ENCODE results near the gene GGCX. TPM values are rescaled to one million over a fixed set of nuclear protein-coding genes. Genes with fewer than 3 reads are reported as not detected.

GGCX gene
- total and polyA plus RNA-seq, 2 of the 13 experiments (the other 11 are each of a cell fraction or from before 2014, with no cell fraction given) = 72.5 to 103 TPM

DNA sequence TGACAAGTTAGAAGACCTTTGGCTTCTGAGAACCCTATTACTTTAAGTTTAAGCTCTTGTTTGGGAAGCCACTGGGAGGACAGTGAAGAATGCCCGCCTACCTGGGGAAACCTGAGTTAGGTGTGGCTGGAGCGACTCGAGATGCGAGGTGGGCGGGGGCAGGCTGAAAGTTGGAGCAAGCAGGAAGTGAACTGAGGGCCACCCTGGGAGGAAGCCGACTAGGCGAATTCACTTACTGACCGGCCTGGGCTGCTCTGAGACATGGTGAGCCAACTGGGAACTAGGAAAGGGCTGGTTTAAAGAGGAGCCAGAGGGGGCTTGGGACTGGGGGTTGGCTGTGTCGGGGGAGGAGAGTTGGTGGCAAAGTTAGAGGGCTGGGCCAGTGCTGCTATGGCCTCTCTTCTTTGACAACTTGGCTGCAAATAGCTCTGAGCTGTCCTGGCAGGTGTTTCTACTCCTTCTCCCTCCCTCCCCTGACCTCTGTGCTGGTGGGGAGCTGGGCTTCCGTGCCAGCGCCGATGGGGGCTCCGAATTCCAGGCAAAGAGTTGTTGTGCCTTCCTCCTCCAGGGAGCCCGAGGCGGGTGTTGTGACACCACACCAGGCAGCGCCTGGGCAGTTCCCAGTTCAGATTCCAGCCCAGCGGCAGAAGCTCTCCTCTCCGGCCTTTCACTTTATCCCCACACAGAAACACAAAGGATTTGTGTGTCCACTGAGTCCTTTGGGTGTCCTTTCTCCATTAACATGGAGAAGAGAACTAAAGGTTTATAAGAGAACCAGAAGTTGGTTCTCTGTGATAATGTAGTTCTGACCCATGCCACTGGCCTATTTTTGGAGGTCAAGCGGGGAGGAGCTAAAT lies 16.3 kb upstream of the GGCX start, which contains the start of gene VAMP8 (continued):
- no peak for TF ChIP-seq FOXM1 (CRISPR knock-in tag; IDR thresholded peaks at IDR 0.05)
- TF ChIP-seq, protein P1, sequence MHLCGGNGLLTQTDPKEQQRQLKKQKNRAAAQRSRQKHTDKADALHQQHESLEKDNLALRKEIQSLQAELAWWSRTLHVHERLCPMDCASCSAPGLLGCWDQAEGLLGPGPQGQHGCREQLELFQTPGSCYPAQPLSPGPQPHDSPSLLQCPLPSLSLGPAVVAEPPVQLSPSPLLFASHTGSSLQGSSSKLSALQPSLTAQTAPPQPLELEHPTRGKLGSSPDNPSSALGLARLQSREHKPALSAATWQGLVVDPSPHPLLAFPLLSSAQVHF (CRISPR knock-in tag; IDR thresholded peaks at IDR 0.05) = no peak
- no peak for TF ChIP-seq MXI1 (IDR thresholded peaks at IDR 0.05; ENCODE audit: borderline replicate concordance, low read depth, low read length)
- TF ChIP-seq ZNF780A (CRISPR knock-in tag; IDR thresholded peaks at IDR 0.05) = no peak
- no peak for TF ChIP-seq EP300 (IDR thresholded peaks at IDR 0.05; ENCODE audit: low read depth in 2 of 2, low read length in 2 of 2)
- no peak for TF ChIP-seq EP300 (CRISPR knock-in tag; IDR thresholded peaks at IDR 0.05; ENCODE audit: borderline replicate concordance)
- TF ChIP-seq ZGPAT (CRISPR knock-in tag; IDR thresholded peaks at IDR 0.05) = no peak; the same call in 1 of the 2 replicates
- no peak for TF ChIP-seq ZNF296 (CRISPR knock-in tag; conservative IDR thresholded peaks at IDR 0.05)
- no peak for TF ChIP-seq ZNF562 (CRISPR knock-in tag; IDR thresholded peaks at IDR 0.05; ENCODE audit: borderline replicate concordance)
- no peak for TF ChIP-seq TBL1XR1 (IDR thresholded peaks at IDR 0.05; ENCODE audit: borderline replicate concordance, low read length, partially characterized antibody)
- no peak for TF ChIP-seq GLI4 (CRISPR knock-in tag; IDR thresholded peaks at IDR 0.05; ENCODE audit: borderline replicate concordance)
- TF ChIP-seq SOX6 (IDR thresholded peaks at IDR 0.05) = no peak
- TF ChIP-seq SOX6 (CRISPR knock-in tag; IDR thresholded peaks at IDR 0.05) = 0 out of 2 replicates have a peak, but pooled peaks have one; percentile 10
- TF ChIP-seq TSC22D2 (CRISPR knock-in tag; IDR thresholded peaks at IDR 0.05; ENCODE audit: borderline replicate concordance) = no peak
- TF ChIP-seq ATF3 (CRISPR knock-in tag; IDR thresholded peaks at IDR 0.05) = no peak
- no peak for TF ChIP-seq FLYWCH1 (CRISPR knock-in tag; IDR thresholded peaks at IDR 0.05)
- TF ChIP-seq KLF11 (CRISPR knock-in tag; IDR thresholded peaks at IDR 0.05) = no peak; the same call in 1 of the 2 replicates
- peak; percentile 81 for TF ChIP-seq CEBPB (IDR thresholded peaks at IDR 0.05; ENCODE audit: borderline replicate concordance, low read depth, low read length)
- TF ChIP-seq ZNF609 (CRISPR knock-in tag; IDR thresholded peaks at IDR 0.05; ENCODE audit: borderline replicate concordance) = 0 out of 2 replicates have a peak, but pooled peaks have one; percentile 2
- TF ChIP-seq RARA (CRISPR knock-in tag; IDR thresholded peaks at IDR 0.05) = no peak
- no peak for TF ChIP-seq SCMH1 (CRISPR knock-in tag; IDR thresholded peaks at IDR 0.05; ENCODE audit: borderline replicate concordance)

Measured in HepG2 (cell line).